ENCODE results near the gene PDE9A. TPM values are rescaled to one million over a fixed set of nuclear protein-coding genes. Genes with fewer than 3 reads are reported as not detected.

Gene PDE9A
- total RNA-seq, 2 experiments from 2014 or later = 6.5 to 7.7 TPM

GRCh38 chr21:42645211-42646075 is 8.0 kb upstream of the PDE9A start:
- Mint-ChIP-seq H3K4me3 (no peak overlapping the region), H3K27me3 (no peaks in the 10 kb centered on the region), H3K9me3 (no peaks in the 10 kb centered on the region), H3K4me1 (no peaks in the 10 kb centered on the region), H3K36me3 (no peaks in the 10 kb centered on the region), H3K27ac (no peak overlapping the region)
- DNase-seq = no peak

- H3K36me3 Mint-ChIP-seq = no peaks in the 10 kb centered on the region
- no peak for DNase-seq
- no peak overlapping the region for H3K4me3 Mint-ChIP-seq
- no peaks in the 10 kb centered on the region for H3K9me3 Mint-ChIP-seq
- H3K27ac Mint-ChIP-seq = no peak overlapping the region
- H3K27me3 Mint-ChIP-seq = no peaks in the 10 kb centered on the region
- no peaks in the 10 kb centered on the region for H3K4me1 Mint-ChIP-seq
Measured at GRCh38 chr21:42646076-42646825, 7.2 kb upstream of the PDE9A start.

- H3K27me3 Mint-ChIP-seq = no peaks in the 10 kb centered on the region
- H3K27ac Mint-ChIP-seq = no peak overlapping the region
- no peaks in the 10 kb centered on the region for H3K4me1 Mint-ChIP-seq
- H3K36me3 Mint-ChIP-seq = no peaks in the 10 kb centered on the region
- H3K4me3 Mint-ChIP-seq = no peak overlapping the region
- no peaks in the 10 kb centered on the region for H3K9me3 Mint-ChIP-seq
- no peak for DNase-seq
Measured at GRCh38 chr21:42646836-42647235, 6.6 kb upstream of the PDE9A start.

- no peak for DNase-seq
- H3K27me3 Mint-ChIP-seq = peaks cover 4% of the 10 kb centered on the region
- H3K9me3 Mint-ChIP-seq = no peaks in the 10 kb centered on the region
- H3K36me3 Mint-ChIP-seq = no peaks in the 10 kb centered on the region
- no peak overlapping the region for H3K4me3 Mint-ChIP-seq
- no peak overlapping the region for H3K27ac Mint-ChIP-seq
- H3K4me1 Mint-ChIP-seq = peaks cover 4% of the 10 kb centered on the region
Measured at GRCh38 chr21:42648606-42649005, 4.8 kb upstream of the PDE9A start.

GRCh38 chr21:42649122-42650032 is 4.0 kb upstream of the PDE9A start:
- H3K36me3 Mint-ChIP-seq = no peaks in the 10 kb centered on the region
- H3K27ac Mint-ChIP-seq = no peak overlapping the region

GRCh38 chr21:42650033-42650370 is 3.4 kb upstream of the PDE9A start:
- Mint-ChIP-seq H3K4me1 (peaks cover 10% of the 10 kb centered on the region), H3K36me3 (no peaks in the 10 kb centered on the region), H3K27me3 (peaks cover 4% of the 10 kb centered on the region), H3K27ac (no peak overlapping the region), H3K9me3 (no peaks in the 10 kb centered on the region), H3K4me3 (no peak overlapping the region)
- DNase-seq = no peak

More at GRCh38 chr21:42649122-42650032, 4.0 kb upstream of the PDE9A start:
- peaks cover 4% of the 10 kb centered on the region for H3K4me1 Mint-ChIP-seq
- H3K4me3 Mint-ChIP-seq = no peak overlapping the region
- H3K27me3 Mint-ChIP-seq = peaks cover 4% of the 10 kb centered on the region
- no peak for DNase-seq
- no peaks in the 10 kb centered on the region for H3K9me3 Mint-ChIP-seq

GRCh38 chr21:42650441-42651421 is 2.7 kb upstream of the PDE9A start:
- H3K36me3 Mint-ChIP-seq = no peaks in the 10 kb centered on the region
- no peak overlapping the region for H3K4me3 Mint-ChIP-seq
- H3K9me3 Mint-ChIP-seq = no peaks in the 10 kb centered on the region
- no peak overlapping the region for H3K27ac Mint-ChIP-seq
- peaks cover 17% of the 10 kb centered on the region for H3K4me1 Mint-ChIP-seq
- DNase-seq = no peak
- H3K27me3 Mint-ChIP-seq = peaks cover 4% of the 10 kb centered on the region

GRCh38 chr21:42651515-42652401 is 1.7 kb upstream of the PDE9A start:
- Mint-ChIP-seq H3K4me1 (peaks cover 20% of the 10 kb centered on the region), H3K27ac (no peak overlapping the region), H3K4me3 (no peak overlapping the region), H3K27me3 (peaks cover 4% of the 10 kb centered on the region), H3K36me3 (no peaks in the 10 kb centered on the region), H3K9me3 (no peaks in the 10 kb centered on the region)
- DNase-seq = no peak

GRCh38 chr21:42652527-42653230 is 742 bp upstream of the PDE9A start:
- Mint-ChIP-seq H3K27me3 (peaks cover 4% of the 10 kb centered on the region), H3K9me3 (no peaks in the 10 kb centered on the region), H3K4me3 (peak overlapping the region; percentile 78), H3K27ac (no peak overlapping the region), H3K4me1 (peaks cover 20% of the 10 kb centered on the region), H3K36me3 (no peaks in the 10 kb centered on the region)
- DNase-seq = no peak

- Mint-ChIP-seq H3K27ac (no peak overlapping the region), H3K9me3 (no peaks in the 10 kb centered on the region), H3K4me3 (peak overlapping the region; percentile 68), H3K27me3 (peaks cover 4% of the 10 kb centered on the region), H3K36me3 (no peaks in the 10 kb centered on the region), H3K4me1 (peaks cover 23% of the 10 kb centered on the region)
- peak; percentile 38 for DNase-seq
Measured at GRCh38 chr21:42654179-42654912, 925 bp downstream of the PDE9A start.

GRCh38 chr21:42654913-42655795 is 1.7 kb downstream of the PDE9A start:
- Mint-ChIP-seq H3K9me3 (no peaks in the 10 kb centered on the region), H3K36me3 (no peaks in the 10 kb centered on the region), H3K27ac (no peak overlapping the region), H3K4me3 (peak overlapping the region; percentile 68), H3K27me3 (peaks cover 4% of the 10 kb centered on the region), H3K4me1 (peaks cover 23% of the 10 kb centered on the region)
- no peak for DNase-seq
